K562 (cell line): Measurements from ENCODE around the gene MPL. TPM values are rescaled to one million over a fixed set of nuclear protein-coding genes. Genes with fewer than 3 reads are reported as not detected.
A peak's percentile ranks its signal among the peaks of the same experiment; 100 is the strongest.

Experiments used
- CBX1 ChIP-seq: sonication (generic); IDR thresholded peaks from 2 replicates; pipeline ENCODE4 v1.6.1; 2016; ENCODE audit warnings: antibody characterized with exemption, low read depth, mild to moderate bottlenecking
- CEBPB ChIP-seq: fragments of 450-650 bp; IDR thresholded peaks from 2 replicates; pipeline ENCODE4 v1.6.1; 2016; ENCODE audit warnings: missing genetic modification characterization, missing compliant biosample characterization
- DMBX1 ChIP-seq: fragments of 250-450 bp; sonication (Bioruptor Pico); IDR thresholded peaks from 2 replicates; pipeline ENCODE4 v1.8.0; 2022; ENCODE audit warnings: inconsistent platforms, mild to moderate bottlenecking, moderate library complexity, borderline replicate concordance
- MGA ChIP-seq: fragments of 450-650 bp; IDR thresholded peaks from 2 replicates; pipeline ENCODE4 v1.6.1; 2016; ENCODE audit warnings: mild to moderate bottlenecking, moderate library complexity
- MNT ChIP-seq, 2 experiments: fragments of 450-650 bp; conservative IDR thresholded peaks; 2 replicates each; pipeline ENCODE4 v1.6.1; 2017; ENCODE audit warnings: mild to moderate bottlenecking in 2 of 2, moderate library complexity in 2 of 2
- PHF8 ChIP-seq: fragments of 200-600 bp; sonication (generic); IDR thresholded peaks from 2 replicates; pipeline ENCODE4 v1.6.1; 2012; ENCODE audit warnings: mixed run types, mild to moderate bottlenecking, inconsistent platforms, low read length, moderate library complexity, borderline replicate concordance
- SIRT6 ChIP-seq: IDR thresholded peaks from one replicate; pipeline ENCODE4 v1.6.1; 2012; ENCODE audit warnings: low read depth, mild to moderate bottlenecking, control low read depth, inconsistent platforms, low read length, moderate library complexity
- YY1 ChIP-seq, 3 experiments: IDR thresholded peaks; 2 replicates each; pipeline ENCODE4 v1.6.1; 2011; ENCODE audit warnings: low read length in 2 of 3, mild to moderate bottlenecking in 2 of 3, moderate library complexity in 2 of 3, borderline replicate concordance in 1 of 3, control low read depth in 1 of 3, low read depth in 1 of 3; ENCODE audit not compliant: insufficient read depth in 3 of 3, insufficient replicate concordance in 2 of 3, control insufficient read depth in 1 of 3, insufficient read length in 1 of 3; ENCODE audit errors: extremely low read depth in 1 of 3
- ZFP91 ChIP-seq: sonication (generic); formaldehyde crosslinking; IDR thresholded peaks from 2 replicates; pipeline ENCODE4 v1.8.0; 2022; ENCODE audit warnings: mild to moderate bottlenecking, missing genetic modification reagents
- ZNF232 ChIP-seq: sonication (generic); formaldehyde crosslinking; IDR thresholded peaks from 2 replicates; pipeline ENCODE4 v1.8.0; 2022; ENCODE audit warnings: mild to moderate bottlenecking, missing genetic modification reagents
- ZNF699 ChIP-seq: fragments of 250-450 bp; sonication (Bioruptor Pico); IDR thresholded peaks from 2 replicates; pipeline ENCODE4 v1.8.0; 2021; ENCODE audit warnings: mild to moderate bottlenecking, moderate library complexity; ENCODE audit not compliant: insufficient replicate concordance
- polyA plus RNA-seq, 8 experiments: library from polyadenylated mRNA; depleted of rRNA in 4 of 8; stranded (reverse) in 5 of 8; unstranded in 3 of 8; fragments of >200 nt; fragmentation: Nextera tagmentation in 2 of 8; fragmentation: Illumina TruSeq in 1 of 8; extraction: Ambion mirVana in 2 of 8; extraction: Trizol in 1 of 8; gene quantifications; 2 replicates each; pipeline versions ENCODE4 v1.2.1 to v1.2.3, GENCODE V29; 2011 to 2014; ENCODE audit warnings: inconsistent platforms in 1 of 8, missing spikeins in 1 of 8
- total RNA-seq, 7 experiments: library from RNA; depleted of rRNA in 6 of 7; stranded (reverse); fragments of >200 nt in 6 of 7; fragmentation: Illumina TruSeq in 2 of 7; extraction: Trizol in 2 of 7; gene quantifications; 2 replicates each; pipeline versions ENCODE4 v1.2.1 to v1.2.3, GENCODE V29; 2011 to 2021; ENCODE audit warnings: low replicate concordance in 1 of 7

The MPL gene
- total and polyA plus RNA-seq, 9 of the 15 experiments (the other 6 are each of a cell fraction or from before 2014, with no cell fraction given) = not detected

GRCh38 chr1:43402089-43402865 is 64.7 kb downstream of the MPL start (continued):
- TF ChIP-seq ZFP91 = no peak
- no peak for TF ChIP-seq PHF8
- TF ChIP-seq ZNF699 = no peak
- no peak for TF ChIP-seq ZNF232 (CRISPR knock-in tag)
- TF ChIP-seq CEBPB (tag) = no peak
- TF ChIP-seq SIRT6 = no peak
- no peak for TF ChIP-seq MGA
- TF ChIP-seq YY1 (IDR thresholded peaks at IDR 0.05; ENCODE audit: borderline replicate concordance in 1 of 3, control insufficient read depth in 1 of 3, extremely low read depth in 1 of 3, insufficient read depth in 3 of 3, insufficient read length in 1 of 3, insufficient replicate concordance in 2 of 3, low read depth in 1 of 3, low read length in 2 of 3) = no peak
- TF ChIP-seq MNT (conservative IDR thresholded peaks at IDR 0.05) = peak in 1 of 2 experiments; percentile 33; a peak in 1 of 4 replicates
- no peak for TF ChIP-seq DMBX1 (CRISPR knock-in tag)
- TF ChIP-seq CBX1 = no peak
